ENCODE results near the gene PTPRA. TPM values are rescaled to one million over a fixed set of nuclear protein-coding genes. Genes with fewer than 3 reads are reported as not detected.

Gene PTPRA
- polyA plus RNA-seq, 6 donors from 2014 or later: 22.9 to 50.9 (median 31.6) TPM

Other genes starting within 250 kb of the PTPRA start
- 100 to 1,000 TPM in 3 of 6 donors, 10 to 100 TPM in 3; 67.7 to 115 (median 95.8) TPM for gene NOP56, start 220.8 kb upstream of the PTPRA start, polyA plus RNA-seq (ENCODE audit: low read depth in 6 of 6)
- gene IDH3B, start 209.3 kb upstream of the PTPRA start, polyA plus RNA-seq (ENCODE audit: low read depth in 6 of 6): 100 to 1,000 TPM; 110 to 149 (median 128) TPM
- gene EBF4, start 180.7 kb upstream of the PTPRA start, polyA plus RNA-seq (ENCODE audit: low read depth in 6 of 6): under 1 TPM in 1 of 6 donors, not detected in 5; 0.28 TPM
- not detected for gene CPXM1, start 72.9 kb upstream of the PTPRA start, polyA plus RNA-seq (ENCODE audit: low read depth in 6 of 6)
- not detected for gene C20orf141, start 58.5 kb upstream of the PTPRA start, polyA plus RNA-seq (ENCODE audit: low read depth in 6 of 6)
- not detected for gene TMEM239, start 57.1 kb upstream of the PTPRA start, polyA plus RNA-seq (ENCODE audit: low read depth in 6 of 6)
- 10 to 100 TPM; 16.6 to 38.4 (median 22.5) TPM for gene PCED1A, start 32.8 kb upstream of the PTPRA start, polyA plus RNA-seq (ENCODE audit: low read depth in 6 of 6)
- gene VPS16, start 32.7 kb upstream of the PTPRA start, polyA plus RNA-seq (ENCODE audit: low read depth in 6 of 6): 10 to 100 TPM; 23.2 to 36.6 (median 29.1) TPM
- not detected for gene GNRH2, start 170.1 kb downstream of the PTPRA start, polyA plus RNA-seq (ENCODE audit: low read depth in 6 of 6)
- 10 to 100 TPM; 64.0 to 94.6 (median 79.8) TPM for gene MRPS26, start 172.6 kb downstream of the PTPRA start, polyA plus RNA-seq (ENCODE audit: low read depth in 6 of 6)
- gene OXT, start 198.1 kb downstream of the PTPRA start, polyA plus RNA-seq (ENCODE audit: low read depth in 6 of 6): 1 to 10 TPM in 3 of 6 donors, under 1 TPM in 1, not detected in 2; 0.79 to 1.5 (median 1.2) TPM
- gene AVP, start 211.2 kb downstream of the PTPRA start, polyA plus RNA-seq (ENCODE audit: low read depth in 6 of 6): not detected